ENCODE data around the gene LINGO3. TPM values are rescaled to one million over a fixed set of nuclear protein-coding genes. Genes with fewer than 3 reads are reported as not detected.

LINGO3 gene
- total RNA-seq, 1 experiment from 2014 or later: 1.3 TPM

- no peak for TF ChIP-seq CTCF (IDR thresholded peaks at IDR 0.05; ENCODE audit: insufficient read depth in 1 of 2, low read depth in 1 of 2, low read length in 1 of 2, severe bottlenecking in 1 of 2, unreplicated experiment in 1 of 2)
- Histone ChIP-seq H3K9me3 (no peaks in the 10 kb centered on the region), H3K27me3 (replicated peaks; ENCODE audit: control insufficient read depth, insufficient read depth, low read length) (no peaks in the 10 kb centered on the region), H3K36me3 (ENCODE audit: control insufficient read depth, insufficient read depth, low read length) (no peaks in the 10 kb centered on the region), H3K4me3 (ENCODE audit: low read depth, low read length) (no peak overlapping the region), H3K4me1 (no peaks in the 10 kb centered on the region)
- no TSS peak for BruUV-seq (replicated peaks)
- no peaks in the 10 kb centered on the region for H3K4me1 Mint-ChIP-seq (ENCODE audit: low read depth, unreplicated experiment)
- H3K27me3 Mint-ChIP-seq (ENCODE audit: insufficient read depth, unreplicated experiment): no peaks in the 10 kb centered on the region
- ChIA-PET POLR2A (no interaction called here), CTCF (no interaction called here)
- no peak overlapping the region for H3K27ac Mint-ChIP-seq (ENCODE audit: unreplicated experiment)
- no peak for DNase-seq
- intact Hi-C loops (cut with micrococcal nuclease; ENCODE audit: unreplicated experiment): no loop called here
- peaks cover 4% of the 10 kb centered on the region for H3K36me3 Mint-ChIP-seq (ENCODE audit: insufficient read depth, unreplicated experiment)
- no peak overlapping the region for H3K4me3 Mint-ChIP-seq (ENCODE audit: unreplicated experiment)
- no peaks in the 10 kb centered on the region for H3K9me3 Mint-ChIP-seq (ENCODE audit: unreplicated experiment)
Measured at GRCh38 chr19:2300533-2300932, 7.4 kb downstream of the LINGO3 start.

DNA sequence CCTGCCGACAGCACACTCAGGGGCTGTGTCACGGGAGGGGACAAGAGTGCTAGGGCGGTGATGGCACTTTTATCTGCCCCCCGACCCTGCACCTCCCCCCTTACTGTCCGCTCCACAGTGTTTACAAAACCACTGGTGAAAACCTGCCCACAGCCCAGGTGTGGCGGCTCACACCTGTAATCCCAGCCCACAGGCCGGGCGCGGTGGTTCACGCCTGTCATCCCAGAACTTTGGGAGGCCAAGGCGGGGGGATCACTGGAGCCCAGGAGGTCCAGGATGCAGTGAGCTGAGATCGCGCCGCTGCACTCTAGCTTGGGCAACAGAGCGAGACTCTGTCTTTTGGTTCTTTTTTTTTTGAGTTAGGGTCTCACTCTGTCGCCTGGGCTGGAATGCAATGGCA, 11.8 kb downstream of the LINGO3 start:
- intact Hi-C loops (cut with micrococcal nuclease; ENCODE audit: unreplicated experiment): no loop called here
- CTCF ChIA-PET: no interaction called here
- POLR2A ChIA-PET: no interaction called here
- Mint-ChIP-seq H3K36me3 (ENCODE audit: insufficient read depth, unreplicated experiment) (peaks cover 4% of the 10 kb centered on the region), H3K4me3 (ENCODE audit: unreplicated experiment) (no peak overlapping the region), H3K4me1 (ENCODE audit: low read depth, unreplicated experiment) (no peaks in the 10 kb centered on the region), H3K9me3 (ENCODE audit: unreplicated experiment) (no peaks in the 10 kb centered on the region), H3K27me3 (ENCODE audit: insufficient read depth, unreplicated experiment) (peaks cover 7% of the 10 kb centered on the region), H3K27ac (ENCODE audit: unreplicated experiment) (no peak overlapping the region)
- Histone ChIP-seq H3K4me3 (ENCODE audit: low read depth, low read length) (no peak overlapping the region), H3K9me3 (no peaks in the 10 kb centered on the region), H3K27me3 (replicated peaks; ENCODE audit: control insufficient read depth, insufficient read depth, low read length) (peaks cover 2% of the 10 kb centered on the region; the same call in 1 of the 2 replicates), H3K36me3 (ENCODE audit: control insufficient read depth, insufficient read depth, low read length) (no peaks in the 10 kb centered on the region), H3K4me1 (peaks cover 3% of the 10 kb centered on the region)
- no peak for TF ChIP-seq CTCF (IDR thresholded peaks at IDR 0.05; ENCODE audit: insufficient read depth in 1 of 2, low read depth in 1 of 2, low read length in 1 of 2, severe bottlenecking in 1 of 2, unreplicated experiment in 1 of 2)
- no TSS peak for BruUV-seq (replicated peaks)
- DNase-seq: no peak

DNA sequence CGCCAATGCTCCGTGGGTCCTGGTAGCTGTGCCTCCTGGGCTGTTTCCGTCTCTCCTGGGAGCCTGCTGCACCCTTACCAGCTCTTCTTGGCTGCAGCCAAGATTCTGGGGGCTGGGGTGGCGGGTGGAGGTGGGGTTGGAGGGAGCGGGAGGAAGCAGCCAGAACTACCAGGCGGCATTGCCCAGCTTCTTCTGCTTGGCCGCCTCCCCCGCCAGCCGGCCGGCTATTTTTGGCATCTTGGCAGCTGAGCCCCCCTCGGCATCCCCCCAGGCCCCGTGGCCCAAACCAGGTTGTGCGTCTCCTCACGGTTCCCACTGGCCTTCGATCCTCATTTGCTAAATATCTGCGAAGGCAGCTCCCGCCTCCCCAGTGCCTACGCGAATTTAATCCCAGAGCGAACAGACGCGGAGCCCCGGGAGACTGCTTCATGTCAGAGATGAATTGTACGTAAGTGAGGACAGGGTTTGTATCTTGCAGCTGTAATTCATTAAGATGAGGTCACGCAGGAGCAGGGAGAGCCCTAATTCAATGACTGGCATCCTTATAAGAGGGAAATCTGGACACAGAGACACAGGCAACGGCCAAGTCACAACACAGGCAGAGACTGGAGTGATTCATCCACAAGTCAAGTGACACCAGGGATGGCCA, 13.1 kb downstream of the LINGO3 start:
- no peak for TF ChIP-seq CTCF (IDR thresholded peaks at IDR 0.05; ENCODE audit: insufficient read depth in 1 of 2, low read depth in 1 of 2, low read length in 1 of 2, severe bottlenecking in 1 of 2, unreplicated experiment in 1 of 2)
- H3K27me3 Mint-ChIP-seq (ENCODE audit: insufficient read depth, unreplicated experiment): peaks cover 9% of the 10 kb centered on the region
- no TSS peak for BruUV-seq (replicated peaks)

More for the DNA sequence above, 13.1 kb downstream of the LINGO3 start:
- DNase-seq: no peak
- Mint-ChIP-seq H3K27ac (ENCODE audit: unreplicated experiment) (no peak overlapping the region), H3K36me3 (ENCODE audit: insufficient read depth, unreplicated experiment) (peaks cover 6% of the 10 kb centered on the region), H3K4me3 (ENCODE audit: unreplicated experiment) (no peak overlapping the region), H3K9me3 (ENCODE audit: unreplicated experiment) (no peaks in the 10 kb centered on the region), H3K4me1 (ENCODE audit: low read depth, unreplicated experiment) (no peaks in the 10 kb centered on the region)
- H3K4me1 ChIP-seq: peaks cover 13% of the 10 kb centered on the region
- no peaks in the 10 kb centered on the region for H3K36me3 ChIP-seq (ENCODE audit: control insufficient read depth, insufficient read depth, low read length)
- H3K9me3 ChIP-seq: no peaks in the 10 kb centered on the region
- H3K27me3 ChIP-seq (replicated peaks; ENCODE audit: control insufficient read depth, insufficient read depth, low read length): peaks cover 2% of the 10 kb centered on the region; the same call in 1 of the 2 replicates
- intact Hi-C loops (cut with micrococcal nuclease; ENCODE audit: unreplicated experiment): no loop called here
- ChIA-PET POLR2A (interaction anchor here (0.6 kb wide), 1 partner anchor 45 kb away, joined by 5 read pairs; no protein-coding TSS in a partner anchor), CTCF (interaction anchor here (0.6 kb wide), 1 partner anchor 468 kb away, joined by 3 read pairs; no protein-coding TSS in a partner anchor)
- H3K4me3 ChIP-seq (ENCODE audit: low read depth, low read length): no peak overlapping the region
